Measurements from ENCODE around the gene MYRF.

- TF ChIP-seq CTCF (optimal IDR thresholded peaks at IDR 0.05 in 1 of 3, IDR thresholded peaks at IDR 0.05 in 1 of 3, conservative IDR thresholded peaks at IDR 0.05 in 1 of 3; ENCODE audit: extremely low read depth in 1 of 3, insufficient read depth in 2 of 3, low read length in 3 of 3) (no peak), EZH2 (IDR thresholded peaks at IDR 0.05; ENCODE audit: low read length) (no peak)
Measured at GRCh38 chr11:61725781-61726231, 26.6 kb upstream of the MYRF start.

Measured in keratinocyte (primary cell).